Skeletal muscle satellite cell (primary cell): ENCODE measurements around the gene MXI1.
"Not testable (repeated sequence)": the region's sequence is repeated elsewhere in the genome, so short reads cannot be mapped to it uniquely, and the experiment has no call there.

ENCODE experiments used
- H3K27me3 ChIP-seq: 2 replicates; pipeline ENCODE4 v1.7.0; 2013; ENCODE audit warnings: low read length; ENCODE audit not compliant: control insufficient read depth, insufficient read depth
- H3K36me3 ChIP-seq: 2 replicates; pipeline ENCODE4 v1.7.0; 2013; ENCODE audit warnings: mild to moderate bottlenecking, control low read depth, low read length; ENCODE audit not compliant: insufficient read depth
- H3K4me1 ChIP-seq: 2 replicates; pipeline ENCODE4 v1.7.0; 2013; ENCODE audit warnings: low read length; ENCODE audit not compliant: control insufficient read depth, insufficient read depth
- H3K4me2 ChIP-seq: 2 replicates; pipeline ENCODE4 v1.7.0; 2013; ENCODE audit warnings: mild to moderate bottlenecking, low read length
- H3K4me3 ChIP-seq: 2 replicates; pipeline ENCODE4 v1.7.0; 2013; ENCODE audit warnings: low read length
- H3K9ac ChIP-seq: 2 replicates; pipeline ENCODE4 v1.7.0; 2013; ENCODE audit warnings: mild to moderate bottlenecking, low read depth, low read length, moderate library complexity
- H3K9me3 ChIP-seq: replicated peaks from 2 replicates; pipeline ENCODE4 v1.7.0; 2013; ENCODE audit warnings: mild to moderate bottlenecking, control low read depth, low read length

Gene MXI1

GRCh38 chr10:110226926-110227641 is 19.7 kb downstream of the MXI1 start:
- peak overlapping the region; percentile 95 for H3K4me3 ChIP-seq
- peak overlapping the region; percentile 66 for H3K9ac ChIP-seq
- peaks cover 14% of the 10 kb centered on the region for H3K4me1 ChIP-seq
- no peaks in the 10 kb centered on the region for H3K9me3 ChIP-seq
- no peaks in the 10 kb centered on the region for H3K27me3 ChIP-seq
- peak overlapping the region; percentile 93 for H3K4me2 ChIP-seq
- H3K36me3 ChIP-seq = no peaks in the 10 kb centered on the region

- Histone ChIP-seq H3K4me1 (peaks cover 10% of the 10 kb centered on the region), H3K9ac (no peak overlapping the region), H3K4me2 (no peak overlapping the region), H3K9me3 (no peaks in the 10 kb centered on the region), H3K4me3 (no peak overlapping the region), H3K36me3 (no peaks in the 10 kb centered on the region), H3K27me3 (no peaks in the 10 kb centered on the region)
Observed at GRCh38 chr10:110228066-110228465, 20.7 kb downstream of the MXI1 start.

GRCh38 chr10:110229155-110229554 is 21.8 kb downstream of the MXI1 start:
- no peaks in the 10 kb centered on the region for H3K9me3 ChIP-seq
- H3K4me1 ChIP-seq = peaks cover 10% of the 10 kb centered on the region
- H3K9ac ChIP-seq = no peak overlapping the region
- no peak overlapping the region for H3K4me3 ChIP-seq
- H3K4me2 ChIP-seq = no peak overlapping the region
- H3K27me3 ChIP-seq = no peaks in the 10 kb centered on the region
- no peaks in the 10 kb centered on the region for H3K36me3 ChIP-seq

DNA sequence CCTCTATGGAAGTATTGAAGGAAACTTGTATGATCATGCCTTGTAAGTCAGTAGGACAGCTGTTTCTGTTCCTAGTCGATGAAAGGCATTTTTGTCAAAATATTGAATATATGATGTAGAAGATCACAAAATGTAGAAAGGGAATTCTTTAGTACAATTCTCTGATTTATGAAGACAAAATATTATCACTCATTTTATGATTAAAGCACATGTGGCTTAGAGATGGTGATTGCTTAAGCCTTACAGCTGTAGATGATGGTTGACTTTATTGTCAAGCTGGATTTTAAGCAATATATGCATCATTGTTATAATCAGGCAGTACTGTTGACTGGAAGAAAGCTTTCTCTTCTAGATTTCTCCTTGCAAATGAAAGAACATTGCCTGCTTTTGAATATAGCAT is 26.4 kb downstream of the MXI1 start:
- Histone ChIP-seq H3K4me1 (no peaks in the 10 kb centered on the region), H3K9me3 (no peaks in the 10 kb centered on the region), H3K27me3 (no peaks in the 10 kb centered on the region), H3K36me3 (no peaks in the 10 kb centered on the region), H3K4me2 (no peak overlapping the region), H3K9ac (no peak overlapping the region), H3K4me3 (no peak overlapping the region)

GRCh38 chr10:110237894-110238480 is 30.6 kb downstream of the MXI1 start:
- no peak overlapping the region for H3K4me3 ChIP-seq
- no peaks in the 10 kb centered on the region for H3K4me1 ChIP-seq
- no peak overlapping the region for H3K9ac ChIP-seq
- no peaks in the 10 kb centered on the region for H3K27me3 ChIP-seq
- H3K9me3 ChIP-seq = no peaks in the 10 kb centered on the region
- H3K4me2 ChIP-seq = no peak overlapping the region
- no peaks in the 10 kb centered on the region for H3K36me3 ChIP-seq

GRCh38 chr10:110239892-110240291 is 32.5 kb downstream of the MXI1 start:
- no peaks in the 10 kb centered on the region for H3K9me3 ChIP-seq
- H3K27me3 ChIP-seq = no peaks in the 10 kb centered on the region
- H3K4me3 ChIP-seq = no peak overlapping the region
- H3K36me3 ChIP-seq = no peaks in the 10 kb centered on the region
- no peak overlapping the region for H3K9ac ChIP-seq
- H3K4me1 ChIP-seq = no peaks in the 10 kb centered on the region
- H3K4me2 ChIP-seq = no peak overlapping the region

GRCh38 chr10:110241407-110241806 is 34.0 kb downstream of the MXI1 start:
- Histone ChIP-seq H3K4me3 (no peak overlapping the region), H3K4me1 (no peaks in the 10 kb centered on the region), H3K9ac (no peak overlapping the region), H3K27me3 (no peaks in the 10 kb centered on the region), H3K36me3 (no peaks in the 10 kb centered on the region), H3K4me2 (no peak overlapping the region), H3K9me3 (no peaks in the 10 kb centered on the region)

GRCh38 chr10:110241841-110242240 is 34.4 kb downstream of the MXI1 start:
- Histone ChIP-seq H3K4me2 (no peak overlapping the region), H3K9ac (no peak overlapping the region), H3K27me3 (no peaks in the 10 kb centered on the region), H3K4me3 (no peak overlapping the region), H3K4me1 (no peaks in the 10 kb centered on the region), H3K9me3 (no peaks in the 10 kb centered on the region), H3K36me3 (no peaks in the 10 kb centered on the region)

DNA sequence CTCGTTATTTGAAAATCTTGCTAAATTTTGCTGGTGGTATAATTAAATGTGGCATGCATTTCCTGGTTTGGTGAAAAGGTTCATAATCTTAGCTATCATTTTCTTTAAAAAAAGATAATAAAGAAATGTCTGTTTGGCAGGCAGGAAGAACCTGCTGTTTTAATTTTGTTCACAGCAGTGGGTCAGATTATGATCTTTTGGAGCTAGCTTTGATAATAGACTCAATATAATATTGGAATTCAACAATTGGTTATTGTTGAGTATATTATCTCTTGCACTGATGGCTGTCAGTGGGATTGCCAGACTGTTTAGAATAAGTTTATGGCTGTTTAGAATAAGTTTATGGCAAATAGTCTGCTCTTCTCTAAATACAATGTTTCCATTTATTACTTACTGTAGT is 35.1 kb downstream of the MXI1 start:
- H3K27me3 ChIP-seq = no peaks in the 10 kb centered on the region
- no peak overlapping the region for H3K4me2 ChIP-seq
- H3K9ac ChIP-seq = no peak overlapping the region
- H3K4me1 ChIP-seq = no peaks in the 10 kb centered on the region
- H3K9me3 ChIP-seq = no peaks in the 10 kb centered on the region
- H3K36me3 ChIP-seq = no peaks in the 10 kb centered on the region
- H3K4me3 ChIP-seq = no peak overlapping the region

GRCh38 chr10:110244550-110244949 is 37.1 kb downstream of the MXI1 start:
- no peak overlapping the region for H3K4me2 ChIP-seq
- no peaks in the 10 kb centered on the region for H3K4me1 ChIP-seq
- no peaks in the 10 kb centered on the region for H3K36me3 ChIP-seq
- no peaks in the 10 kb centered on the region for H3K27me3 ChIP-seq
- no peaks in the 10 kb centered on the region for H3K9me3 ChIP-seq
- no peak overlapping the region for H3K4me3 ChIP-seq
- H3K9ac ChIP-seq = no peak overlapping the region

- not testable (repeated sequence) for H3K4me2 ChIP-seq, H3K4me1 ChIP-seq, H3K9me3 ChIP-seq, H3K27me3 ChIP-seq, H3K4me3 ChIP-seq, H3K36me3 ChIP-seq, H3K9ac ChIP-seq
Observed at GRCh38 chr10:110247833-110248232, 40.4 kb downstream of the MXI1 start.

DNA sequence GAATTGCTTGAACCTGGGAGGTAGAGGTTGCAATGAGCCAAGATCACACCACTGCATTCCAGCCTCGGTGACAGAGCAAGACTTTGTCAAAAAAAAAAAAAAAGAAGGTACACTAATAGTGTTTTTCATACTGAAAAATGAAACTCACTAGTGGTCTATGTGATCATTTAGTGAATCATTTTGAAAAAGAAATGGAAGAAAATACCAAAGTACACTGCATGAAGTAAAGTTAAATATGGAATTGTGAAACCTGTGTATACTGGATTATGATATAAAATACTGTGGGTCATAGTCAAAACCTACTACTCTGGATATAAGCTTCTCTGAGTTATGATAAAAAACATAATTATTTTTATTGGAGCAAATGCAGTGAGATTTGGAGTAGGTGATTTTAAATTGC is 42.1 kb downstream of the MXI1 start:
- not testable (repeated sequence) for H3K36me3 ChIP-seq

More for the DNA sequence above, 42.1 kb downstream of the MXI1 start:
- H3K9me3 ChIP-seq, H3K27me3 ChIP-seq, H3K4me3 ChIP-seq, H3K4me2 ChIP-seq, H3K9ac ChIP-seq, H3K4me1 ChIP-seq: not testable (repeated sequence)
